Measurements from ENCODE around the gene FOXN3. TPM values are rescaled to one million over a fixed set of nuclear protein-coding genes. Genes with fewer than 3 reads are reported as not detected.
A peak's percentile ranks its signal among the peaks of the same experiment; 100 is the strongest.

Gene FOXN3
- total and polyA plus RNA-seq, 2 experiments from 2014 or later, result 98.9 to 167 TPM

- peaks cover 59% of the 10 kb centered on the region for H3K4me1 Mint-ChIP-seq
- peak overlapping the region; percentile 27; the same call in 1 of the 2 replicates for H3K4me2 ChIP-seq
- H3K79me2 ChIP-seq (replicated peaks; ENCODE audit: insufficient read depth), result peaks cover 75% of the 10 kb centered on the region
- H3K9me2 ChIP-seq (ENCODE audit: insufficient read depth), result peaks cover 10% of the 10 kb centered on the region; the same call in 1 of the 2 replicates
- peaks cover 38% of the 10 kb centered on the region for H4K20me1 ChIP-seq (replicated peaks; ENCODE audit: insufficient read depth)
- no peak overlapping the region; the same call in 1 of the 2 replicates for H3K27ac Mint-ChIP-seq
- no peak overlapping the region for H2AFZ ChIP-seq
- no peak for DNase-seq (ENCODE audit: low spot score)
- H3K36me3 ChIP-seq (ENCODE audit: insufficient read depth), result no peaks in the 10 kb centered on the region
- H3K4me3 Mint-ChIP-seq, result no peak overlapping the region
- peaks cover 49% of the 10 kb centered on the region for H3K4me1 ChIP-seq (ENCODE audit: insufficient read depth)
- no peaks in the 10 kb centered on the region for H3K27me3 ChIP-seq (ENCODE audit: insufficient read depth)
- peaks cover 9% of the 10 kb centered on the region; the same call in 2 of the 3 replicates for H3K9me3 Mint-ChIP-seq
- TF ChIP-seq ZNF114 (CRISPR knock-in tag; IDR thresholded peaks at IDR 0.05), result no peak
- TF ChIP-seq EZH2phosphoT487 (IDR thresholded peaks at IDR 0.05; ENCODE audit: unreplicated experiment), result no peak
- TF ChIP-seq CTCF (conservative IDR thresholded peaks at IDR 0.05; ENCODE audit: low read depth in 2 of 2), result no peak
- no peak for TF ChIP-seq ZNF331 (CRISPR knock-in tag; IDR thresholded peaks at IDR 0.05; ENCODE audit: low read depth)
- no peak for TF ChIP-seq EZH2 (IDR thresholded peaks at IDR 0.05; ENCODE audit: low read depth, unreplicated experiment)
- TF ChIP-seq POLR2AphosphoS5 (IDR thresholded peaks at IDR 0.05; ENCODE audit: low read depth), result no peak
- no peak for TF ChIP-seq ZNF462 (CRISPR knock-in tag; IDR thresholded peaks at IDR 0.05)
- no peak for TF ChIP-seq NANOG (IDR thresholded peaks at IDR 0.05; ENCODE audit: borderline replicate concordance)
- TF ChIP-seq STAT1 (IDR thresholded peaks at IDR 0.05; ENCODE audit: unreplicated experiment), result no peak
- TF ChIP-seq CREB1 (CRISPR knock-in tag; IDR thresholded peaks at IDR 0.05; ENCODE audit: low read depth), result no peak
- TF ChIP-seq JUNB (IDR thresholded peaks at IDR 0.05; ENCODE audit: unreplicated experiment), result no peak
- TF ChIP-seq REST (IDR thresholded peaks at IDR 0.05; ENCODE audit: unreplicated experiment), result no peak
- no peak for ATAC-seq
- H3K36me3 Mint-ChIP-seq (ENCODE audit: low read depth), result peaks cover 32% of the 10 kb centered on the region
- H3F3A ChIP-seq (replicated peaks; ENCODE audit: low read depth), result peaks cover 13% of the 10 kb centered on the region; the same call in 1 of the 2 replicates
- peak overlapping the region; percentile 47; the same call in 1 of the 2 replicates for H3K27ac ChIP-seq (ENCODE audit: low read depth)
- peaks cover 27% of the 10 kb centered on the region for H3K27me3 Mint-ChIP-seq (ENCODE audit: insufficient read depth, low read depth, poor library complexity)
- H3K4me3 ChIP-seq, result no peak overlapping the region
Observed at GRCh38 chr14:89364316-89364715, 52.7 kb downstream of the FOXN3 start.

All from GM23338 (cell line).